Measurements from ENCODE around the gene CACNA1C.
"Not testable (repeated sequence)": the region's sequence is repeated elsewhere in the genome, so short reads cannot be mapped to it uniquely, and the experiment has no call there.

Gene CACNA1C

DNA sequence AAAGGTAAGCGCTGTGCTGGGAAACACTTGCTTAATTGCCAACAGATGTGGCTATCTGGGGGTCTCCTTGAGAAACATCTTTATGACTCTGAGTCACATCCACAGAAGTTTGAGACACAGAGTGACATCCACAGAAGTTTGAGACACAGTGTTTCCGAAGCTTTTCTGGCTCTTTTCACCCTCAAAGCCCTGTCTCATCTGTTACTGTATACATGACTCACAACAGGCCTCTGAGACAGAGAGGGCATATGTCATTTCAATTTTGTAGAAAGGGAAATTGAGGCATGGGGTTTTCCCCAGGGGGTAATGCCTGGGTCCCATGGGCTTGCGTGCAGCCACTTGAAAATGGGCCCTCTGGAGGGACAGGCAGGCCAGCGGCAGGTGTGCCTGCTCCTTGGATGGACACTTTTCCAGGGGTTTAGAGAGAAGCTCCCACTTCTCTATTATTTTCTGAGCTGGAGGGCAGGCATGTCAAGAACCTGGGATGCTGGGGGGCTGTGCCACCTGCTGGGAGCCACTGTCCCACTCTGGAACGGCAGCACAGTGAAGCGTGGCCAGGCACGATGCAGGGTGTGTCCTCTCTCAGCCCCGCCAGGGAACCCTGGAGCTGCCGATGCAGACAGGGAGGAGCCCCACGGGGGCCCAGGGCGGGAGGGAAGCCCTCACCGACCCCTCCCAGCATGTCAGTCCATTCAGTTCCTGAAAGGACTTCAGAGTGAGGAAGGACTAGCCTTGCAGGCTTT is 630.7 kb downstream of the CACNA1C start:
- DNase-seq: no peak

DNA sequence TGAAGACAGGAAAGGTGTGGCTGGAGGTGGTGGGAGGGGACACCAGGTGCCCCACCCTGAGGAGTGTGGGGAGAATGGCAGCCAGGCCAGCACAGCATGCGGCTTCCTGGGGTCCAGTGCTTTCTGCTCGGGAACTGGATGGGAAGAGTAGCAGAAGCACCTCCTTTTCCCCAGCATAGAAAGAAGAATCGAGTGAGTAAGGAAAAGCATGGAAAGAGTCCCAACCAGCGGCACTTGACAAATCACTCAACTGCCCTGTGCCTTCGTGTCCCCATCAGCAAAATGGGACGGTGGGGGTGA is 631.2 kb downstream of the CACNA1C start:
- DNase-seq: not testable (repeated sequence)

DNA sequence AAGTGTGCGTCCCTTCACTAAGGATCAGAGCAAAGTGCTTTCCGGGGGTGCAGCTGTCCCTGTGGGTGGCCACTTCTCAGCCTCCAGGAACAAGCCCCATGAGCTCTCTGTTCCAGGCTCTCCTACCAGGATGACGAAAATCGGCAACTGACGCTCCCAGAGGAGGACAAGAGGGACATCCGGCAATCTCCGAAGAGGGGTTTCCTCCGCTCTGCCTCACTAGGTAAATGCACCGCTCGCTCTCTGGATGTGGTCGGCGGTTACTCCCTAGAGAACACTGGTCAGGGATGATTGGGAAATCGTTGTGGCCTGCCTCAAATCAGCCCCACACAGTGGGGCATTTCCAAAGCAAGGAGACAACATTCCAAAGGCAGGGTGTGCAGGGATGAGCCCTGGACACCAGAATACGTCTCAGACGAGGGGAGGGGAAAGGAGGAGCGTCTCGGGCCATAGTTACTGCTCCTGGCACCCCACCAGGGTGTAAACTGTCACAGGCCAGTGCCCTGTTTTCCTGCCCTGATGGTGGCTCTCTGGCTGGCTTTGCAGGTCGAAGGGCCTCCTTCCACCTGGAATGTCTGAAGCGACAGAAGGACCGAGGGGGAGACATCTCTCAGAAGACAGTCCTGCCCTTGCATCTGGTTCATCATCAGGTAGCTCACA is 633.0 kb downstream of the CACNA1C start:
- not testable (repeated sequence) for DNase-seq

DNA sequence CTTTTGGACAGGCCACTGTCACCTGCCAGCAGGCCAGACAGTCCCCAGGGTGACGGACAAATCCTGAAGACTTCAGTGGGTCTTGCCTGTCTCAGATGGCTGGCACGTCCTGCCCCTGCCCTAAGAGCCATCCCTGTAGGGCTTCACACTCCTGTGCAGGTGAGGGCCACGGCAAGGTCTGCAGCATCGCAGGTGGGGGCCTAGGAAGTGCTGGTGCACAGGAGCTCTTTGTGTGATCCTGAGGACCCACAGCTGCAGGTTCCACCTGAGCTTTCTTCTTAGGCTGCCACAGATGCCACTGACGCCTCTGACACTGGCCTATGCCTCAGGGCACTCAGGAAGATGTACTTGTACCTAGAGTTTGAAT is 633.5 kb downstream of the CACNA1C start:
- DNase-seq: no peak

DNA sequence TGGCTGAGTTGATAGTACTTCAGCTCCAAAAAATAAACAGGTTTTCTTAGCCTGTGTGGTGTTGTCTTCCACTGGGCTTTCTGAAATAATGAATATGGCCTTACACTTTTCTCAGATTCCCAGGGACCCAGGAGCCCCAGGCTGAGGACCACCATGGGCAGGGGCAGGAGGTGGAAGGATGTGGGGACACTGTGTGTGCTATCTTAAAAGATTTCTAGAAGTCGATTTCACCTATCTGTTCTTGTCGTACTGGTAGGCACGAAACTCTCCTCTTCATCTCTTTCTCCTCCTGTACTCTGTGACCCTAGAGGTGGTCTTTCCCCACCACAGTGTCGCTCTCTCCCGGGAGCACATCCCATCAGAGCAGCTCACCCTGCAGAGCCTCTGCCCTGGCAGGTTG is 634.3 kb downstream of the CACNA1C start:
- DNase-seq: no peak

DNA sequence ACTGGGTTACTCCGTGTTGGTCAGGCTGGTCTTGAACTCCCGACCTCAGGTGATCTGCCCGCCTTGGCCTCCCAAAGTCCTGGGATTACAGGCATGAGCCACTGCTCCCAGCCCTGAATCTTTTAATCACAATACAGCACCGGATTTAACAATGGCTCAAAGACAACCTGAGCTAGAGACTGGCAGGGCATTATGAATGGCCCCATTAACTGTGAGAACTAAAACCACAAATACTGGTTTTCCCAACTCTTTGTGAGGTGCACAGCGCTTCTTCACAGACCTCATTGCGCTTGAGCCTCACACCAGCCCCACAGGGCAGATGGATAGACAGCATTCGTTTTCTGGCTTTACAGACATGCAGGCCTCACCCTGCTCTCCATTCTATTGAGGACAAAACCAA is 634.9 kb downstream of the CACNA1C start:
- DNase-seq: no peak

DNA sequence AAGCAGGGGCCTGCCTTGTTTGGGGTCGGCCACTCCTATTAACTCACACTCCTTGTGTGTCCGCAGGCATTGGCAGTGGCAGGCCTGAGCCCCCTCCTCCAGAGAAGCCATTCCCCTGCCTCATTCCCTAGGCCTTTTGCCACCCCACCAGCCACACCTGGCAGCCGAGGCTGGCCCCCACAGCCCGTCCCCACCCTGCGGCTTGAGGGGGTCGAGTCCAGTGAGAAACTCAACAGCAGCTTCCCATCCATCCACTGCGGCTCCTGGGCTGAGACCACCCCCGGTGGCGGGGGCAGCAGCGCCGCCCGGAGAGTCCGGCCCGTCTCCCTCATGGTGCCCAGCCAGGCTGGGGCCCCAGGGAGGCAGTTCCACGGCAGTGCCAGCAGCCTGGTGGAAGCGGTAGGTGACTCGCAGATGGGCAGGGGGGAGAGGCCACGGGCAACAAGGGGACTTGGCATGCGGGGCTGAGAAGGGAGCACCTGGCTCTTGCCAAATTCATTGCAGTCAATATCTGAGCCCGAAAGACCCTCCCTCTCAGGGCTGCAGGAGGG is 635.7 kb downstream of the CACNA1C start:
- no peak for DNase-seq

DNA sequence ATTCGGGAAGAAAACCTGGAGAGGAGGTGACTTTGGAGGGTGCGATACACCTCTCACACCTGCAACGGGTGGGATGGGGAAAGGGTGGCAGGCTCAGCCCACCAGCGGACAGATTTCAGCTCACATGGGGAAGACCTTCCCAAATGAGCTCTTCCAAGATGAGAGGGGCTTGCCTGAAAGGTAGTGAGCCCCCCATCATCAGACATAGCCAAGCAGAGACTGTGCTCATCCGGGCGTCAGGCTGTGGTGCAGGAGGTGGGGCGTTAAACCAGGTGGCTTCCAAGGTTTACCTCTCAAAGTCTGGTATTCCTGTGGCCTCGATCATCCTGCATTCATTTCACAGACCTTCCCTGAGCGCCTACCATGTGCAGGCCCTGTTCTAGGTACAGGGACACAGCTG is 636.6 kb downstream of the CACNA1C start:
- DNase-seq: no peak

DNA sequence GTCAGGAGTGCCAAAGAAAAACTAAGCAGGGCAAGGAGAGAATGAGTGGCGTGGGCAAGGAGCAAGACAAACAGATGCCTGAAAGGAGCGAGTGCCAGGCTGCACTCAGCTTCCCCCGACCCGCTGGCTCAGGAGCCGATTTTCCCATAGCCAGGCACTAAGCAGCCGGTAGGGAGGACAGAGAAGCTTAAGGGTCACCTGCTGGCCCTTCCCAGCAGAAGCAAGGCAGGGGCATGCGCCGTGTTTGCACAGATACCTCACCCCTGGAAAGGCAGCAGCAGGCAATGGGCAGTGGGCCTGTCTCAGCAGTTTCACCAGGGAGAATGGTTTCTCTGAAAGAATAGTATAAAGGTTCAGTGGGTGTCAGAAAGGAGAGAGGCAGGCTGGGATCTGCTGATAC is 637.1 kb downstream of the CACNA1C start:
- no peak for DNase-seq

DNA sequence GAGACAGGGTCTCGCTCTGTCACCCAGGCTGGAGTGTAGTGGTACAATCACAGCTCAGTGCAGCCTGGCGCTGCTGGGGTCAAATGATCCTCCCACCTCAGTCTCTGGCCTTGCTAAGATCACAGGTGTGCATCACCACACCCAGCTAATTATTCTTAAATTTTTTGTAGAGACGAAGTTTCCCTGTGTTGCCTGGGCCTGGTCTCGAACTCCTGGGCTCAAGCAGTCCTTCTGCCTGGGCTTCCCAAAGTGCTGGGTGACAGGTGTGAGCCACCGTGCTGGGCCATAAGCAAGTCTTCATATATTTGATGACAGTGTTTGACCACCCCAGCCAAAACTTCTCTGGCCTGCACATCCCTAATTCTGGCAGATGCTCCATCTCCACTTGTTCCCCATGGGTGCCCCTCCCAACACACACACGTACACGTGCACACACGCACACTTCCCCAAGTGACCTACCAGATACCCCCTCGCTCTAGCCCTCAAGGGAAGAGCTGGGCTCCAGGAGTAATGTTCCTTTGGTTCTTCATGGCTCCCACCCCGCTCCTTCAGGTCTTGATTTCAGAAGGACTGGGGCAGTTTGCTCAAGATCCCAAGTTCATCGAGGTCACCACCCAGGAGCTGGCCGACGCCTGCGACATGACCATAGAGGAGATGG is 637.7 kb downstream of the CACNA1C start:
- DNase-seq: no peak

DNA sequence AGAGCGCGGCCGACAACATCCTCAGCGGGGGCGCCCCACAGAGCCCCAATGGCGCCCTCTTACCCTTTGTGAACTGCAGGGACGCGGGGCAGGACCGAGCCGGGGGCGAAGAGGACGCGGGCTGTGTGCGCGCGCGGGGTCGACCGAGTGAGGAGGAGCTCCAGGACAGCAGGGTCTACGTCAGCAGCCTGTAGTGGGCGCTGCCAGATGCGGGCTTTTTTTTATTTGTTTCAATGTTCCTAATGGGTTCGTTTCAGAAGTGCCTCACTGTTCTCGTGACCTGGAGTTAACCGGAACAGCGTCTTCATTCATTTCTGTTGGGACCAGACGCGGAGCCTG is 638.2 kb downstream of the CACNA1C start:
- DNase-seq: peak; percentile 46

DNA sequence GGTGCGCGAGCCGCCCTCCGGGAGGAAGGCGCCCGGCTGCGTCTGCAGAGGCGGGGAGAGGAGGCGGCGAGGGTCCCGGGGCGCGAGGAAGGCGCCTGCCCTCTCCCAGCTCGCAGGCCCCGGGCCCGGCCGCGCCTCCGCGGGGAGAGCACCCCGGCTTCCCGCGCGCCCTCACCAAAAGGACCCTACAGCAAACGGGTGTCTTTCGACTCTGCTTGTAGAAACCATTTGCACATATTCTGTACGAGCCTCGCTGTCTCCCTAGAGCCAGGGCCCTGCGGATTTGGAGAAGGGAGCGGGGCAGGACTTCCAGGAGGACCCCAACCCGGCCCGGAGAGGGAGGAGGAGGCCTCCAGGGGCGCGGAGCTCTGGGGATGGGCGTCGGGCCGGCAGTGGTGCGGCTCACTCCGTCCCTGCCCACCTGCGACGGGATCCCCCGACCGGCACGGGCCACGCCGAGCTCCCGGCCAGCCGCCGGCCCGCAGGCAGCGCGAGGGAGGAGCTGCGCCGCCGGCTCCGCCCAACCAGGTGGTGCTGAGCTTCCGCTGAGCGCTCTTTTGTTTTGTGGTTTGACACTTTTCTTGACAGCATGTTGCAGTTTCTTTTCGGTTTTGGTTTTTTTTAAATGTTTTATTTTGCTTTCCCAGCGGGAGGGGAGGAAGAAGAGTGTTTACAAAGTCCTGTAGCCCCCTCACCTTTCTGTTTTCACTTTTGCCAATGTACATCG is 638.7 kb downstream of the CACNA1C start:
- DNase-seq: peak; percentile 28

DNA sequence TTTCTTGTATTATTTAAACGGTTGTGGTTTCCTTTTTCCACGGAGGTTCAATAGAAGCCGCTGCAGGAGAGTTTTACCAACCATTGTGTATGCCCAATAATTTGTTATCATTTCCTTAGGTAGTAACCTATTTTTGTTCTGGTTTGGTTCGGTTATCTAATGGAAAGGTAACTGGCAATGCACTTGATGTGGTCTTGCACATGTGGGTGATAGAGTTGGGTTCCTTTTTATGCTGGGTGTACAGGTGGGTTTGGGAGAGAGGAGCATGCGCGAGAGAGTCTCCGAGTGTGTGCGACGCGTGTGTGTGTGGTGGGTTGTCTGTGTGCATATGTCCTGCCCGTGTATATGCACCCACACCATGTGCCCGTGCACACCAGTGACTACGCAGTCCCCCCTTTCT is 639.3 kb downstream of the CACNA1C start:
- no peak for DNase-seq

DNA sequence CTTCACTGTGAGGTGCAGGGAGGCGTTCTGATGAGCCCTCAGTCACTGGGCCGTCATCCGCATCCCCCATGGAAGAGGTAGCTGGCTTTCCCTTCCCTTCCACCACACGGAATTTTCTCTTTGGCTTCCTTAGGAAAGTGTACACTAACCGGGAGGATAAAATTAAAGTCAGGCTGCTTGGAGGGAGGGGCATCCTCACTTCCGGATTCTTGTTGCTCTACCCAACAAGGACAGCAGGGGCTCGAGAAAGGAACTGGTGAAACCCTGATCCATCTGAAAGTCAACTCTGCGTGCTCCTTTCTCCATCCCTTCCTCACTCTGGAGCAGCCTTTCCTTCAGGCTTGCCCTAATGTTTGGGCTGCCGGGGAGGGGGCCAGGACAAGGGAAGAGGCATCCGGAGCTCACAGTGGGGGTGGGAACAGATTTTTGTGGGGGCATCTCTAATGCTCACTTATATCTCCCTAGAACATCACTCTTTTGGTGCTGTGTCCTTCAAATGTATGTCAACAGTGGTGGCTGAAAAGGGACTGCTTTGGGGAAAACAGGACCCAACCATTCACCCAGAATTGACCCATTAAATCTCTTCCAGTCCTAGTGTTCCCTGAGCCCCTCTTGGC is 640.6 kb downstream of the CACNA1C start:
- no peak for DNase-seq

DNA sequence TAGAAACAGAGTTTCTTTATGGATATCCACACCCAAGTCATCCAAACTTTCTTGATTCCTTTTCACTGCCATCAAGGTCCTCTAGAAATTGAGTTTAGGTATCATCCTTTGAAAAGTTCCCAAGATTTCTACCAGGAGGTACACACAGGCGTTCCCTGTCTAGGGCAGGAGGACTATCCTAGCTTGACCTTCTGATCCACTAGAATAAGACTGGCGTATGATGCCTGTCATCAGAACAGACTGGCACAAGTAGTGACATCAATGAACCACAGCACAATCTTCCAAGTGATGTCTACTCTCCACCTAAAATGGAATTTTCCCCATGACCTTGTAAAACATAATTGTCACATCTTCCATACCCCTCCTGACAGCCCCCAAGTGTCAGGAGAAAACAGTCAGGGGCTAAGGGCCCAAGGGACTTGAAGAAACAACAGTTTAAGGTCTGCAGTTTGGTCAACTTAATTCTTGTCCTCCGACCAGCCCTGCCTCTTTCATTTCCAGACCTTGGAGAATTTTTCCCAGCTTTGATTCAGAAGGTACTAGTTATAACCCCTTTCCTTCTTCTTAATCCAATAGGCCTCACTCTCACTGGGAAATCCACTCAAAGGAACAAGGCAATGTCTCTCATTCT is 641.3 kb downstream of the CACNA1C start:
- no peak for DNase-seq

DNA sequence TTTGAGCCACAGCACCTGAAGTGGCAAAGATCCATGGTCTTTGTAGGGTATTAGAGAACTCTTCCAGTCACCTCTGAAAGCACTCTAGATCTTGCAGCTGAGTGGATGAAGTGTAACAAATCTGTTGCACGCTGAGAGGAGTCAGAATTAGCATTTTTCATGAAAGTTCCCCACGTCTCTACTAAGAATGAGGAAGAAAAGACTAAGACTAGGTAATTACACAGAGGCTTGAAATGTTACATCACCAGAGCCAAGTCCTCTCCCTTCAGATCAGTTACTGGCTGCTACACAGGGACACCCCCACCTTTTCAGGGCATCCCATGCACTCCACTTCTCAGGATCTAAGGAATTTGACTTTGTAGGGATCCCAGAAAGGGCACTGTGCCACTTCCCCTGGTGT is 643.3 kb downstream of the CACNA1C start:
- DNase-seq: no peak

DNA sequence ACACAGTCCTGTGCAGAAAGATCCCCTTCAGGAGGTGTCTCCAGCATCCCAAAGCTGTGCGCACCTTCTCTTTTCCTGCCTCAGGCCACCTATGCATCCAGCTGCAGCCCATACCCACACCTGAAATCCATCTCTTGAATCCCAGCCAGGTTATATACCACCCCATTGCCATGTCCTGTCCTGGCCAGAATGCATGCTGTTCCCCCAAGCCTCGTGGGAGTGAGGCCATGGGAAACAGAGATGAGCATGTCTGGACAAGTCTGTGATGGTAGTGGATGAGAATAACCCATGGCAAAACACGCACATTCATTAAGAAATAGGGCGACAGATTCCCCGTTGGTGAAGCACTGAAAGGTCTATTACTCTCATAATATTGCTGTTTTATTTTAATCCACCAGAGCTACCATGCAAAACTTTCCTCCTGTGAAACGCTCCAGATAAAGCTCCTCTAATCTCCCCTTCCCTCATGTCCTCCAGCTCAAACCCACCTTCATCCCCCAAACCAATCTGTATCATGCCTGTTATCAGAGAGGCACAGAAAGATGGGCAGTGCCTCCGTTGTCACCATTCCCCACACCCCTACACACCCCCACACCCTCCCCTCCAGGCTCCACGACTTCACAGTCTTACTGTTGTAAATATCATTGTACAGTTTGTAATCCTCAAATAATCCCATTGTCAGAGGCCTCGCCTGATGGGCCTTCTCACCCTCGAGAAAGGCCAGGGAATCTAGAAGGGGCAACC is 644.4 kb downstream of the CACNA1C start:
- DNase-seq: no peak

DNA sequence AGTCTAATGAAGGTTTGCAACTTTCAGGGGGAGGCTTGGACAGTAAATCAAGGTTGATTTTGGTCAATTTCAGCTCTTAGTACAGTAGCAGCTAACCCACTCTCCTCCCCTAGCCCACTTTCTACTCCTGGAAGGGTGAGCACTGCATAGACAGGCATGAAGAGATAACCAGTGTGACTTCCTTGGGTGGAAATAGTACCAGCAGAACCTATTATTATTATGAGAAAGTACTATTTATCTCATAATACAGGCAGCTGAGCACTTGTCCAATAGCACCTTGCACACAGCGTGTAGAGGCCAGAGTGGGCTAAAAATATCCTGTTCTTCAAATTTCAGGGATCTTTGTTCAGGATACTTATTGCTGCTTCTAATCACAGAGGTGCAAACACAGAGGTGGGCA is 645.8 kb downstream of the CACNA1C start:
- no peak for DNase-seq

DNA sequence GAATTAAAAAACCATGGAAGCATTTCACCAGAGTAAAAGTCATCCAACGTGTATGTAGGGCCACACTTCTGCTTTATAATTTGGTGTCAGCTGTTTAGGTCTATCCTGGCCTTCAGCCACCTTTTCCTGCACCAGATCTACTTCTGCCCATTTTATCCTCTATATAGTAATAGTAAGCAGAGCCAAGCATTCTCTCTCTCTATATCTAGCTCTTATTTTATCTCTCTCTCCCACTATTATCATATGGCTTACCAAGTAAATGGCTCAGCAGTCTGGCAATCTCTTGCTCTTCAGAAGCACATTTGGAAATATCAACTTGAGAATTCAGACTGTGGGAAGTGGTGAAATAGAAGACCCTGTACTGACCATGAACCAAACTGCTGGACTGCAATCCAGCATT is 657.9 kb downstream of the CACNA1C start:
- DNase-seq: no peak

DNA sequence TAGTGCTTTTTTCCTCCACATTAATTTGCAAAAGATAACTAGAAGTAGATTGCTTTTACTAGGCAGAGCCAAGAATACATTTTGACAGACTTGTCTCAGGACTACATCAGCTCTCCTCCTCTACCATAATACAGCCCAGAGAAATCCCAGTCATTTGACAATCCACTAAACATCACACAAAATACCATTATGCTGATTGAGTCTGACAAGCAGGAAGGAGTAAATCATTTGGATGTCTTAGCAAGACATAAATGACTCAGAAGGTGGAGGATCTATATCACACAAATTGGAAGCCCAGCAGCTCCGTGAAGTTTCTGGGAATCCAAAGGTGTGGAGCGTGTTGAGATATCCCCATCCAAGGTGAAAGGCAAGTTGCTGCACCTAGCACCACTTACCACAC is 666.6 kb downstream of the CACNA1C start:
- no peak for DNase-seq

DNA sequence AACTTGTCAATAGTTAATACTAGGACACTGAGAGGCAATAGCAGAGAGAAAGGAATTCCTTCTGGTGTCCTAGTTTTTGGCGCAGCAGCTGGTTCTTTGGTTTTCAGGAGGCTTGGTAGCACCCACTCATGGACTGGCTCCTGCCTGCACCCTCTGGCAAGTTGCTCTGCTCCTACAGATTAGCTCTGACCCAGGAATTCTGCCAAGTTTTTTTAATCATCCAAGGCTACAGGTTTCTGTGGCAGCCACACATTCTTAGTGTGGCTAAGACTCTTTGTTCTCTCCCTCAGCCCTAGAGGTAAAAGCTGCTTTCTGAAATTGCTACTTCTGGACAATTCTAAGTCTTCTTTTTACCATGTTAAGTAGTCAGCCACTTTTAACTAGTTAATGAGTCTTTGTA is 670.0 kb downstream of the CACNA1C start:
- no peak for DNase-seq

DNA sequence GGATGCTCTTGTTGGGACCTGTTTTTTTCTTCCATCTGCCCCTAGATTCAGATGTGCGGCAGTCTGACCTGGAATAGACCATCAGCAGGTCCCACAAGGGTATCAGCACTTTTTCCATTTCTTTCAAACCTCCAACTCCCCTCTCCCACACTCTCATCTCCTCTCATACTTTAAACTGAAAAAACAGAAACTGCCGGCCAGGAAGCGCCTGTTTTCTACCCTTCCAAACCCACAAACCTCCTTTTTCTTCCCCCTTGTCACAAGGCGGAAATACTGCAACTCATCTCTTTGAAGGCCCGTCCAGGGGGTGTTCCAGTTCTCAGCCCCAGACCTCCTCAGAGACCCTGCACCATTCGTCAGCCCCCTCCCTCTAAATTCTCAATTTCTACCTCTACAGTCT is 679.5 kb downstream of the CACNA1C start:
- DNase-seq: no peak

Measured in activated gamma-delta T cell (primary cell).